Measurements from ENCODE around the gene KANSL3.

DNA sequence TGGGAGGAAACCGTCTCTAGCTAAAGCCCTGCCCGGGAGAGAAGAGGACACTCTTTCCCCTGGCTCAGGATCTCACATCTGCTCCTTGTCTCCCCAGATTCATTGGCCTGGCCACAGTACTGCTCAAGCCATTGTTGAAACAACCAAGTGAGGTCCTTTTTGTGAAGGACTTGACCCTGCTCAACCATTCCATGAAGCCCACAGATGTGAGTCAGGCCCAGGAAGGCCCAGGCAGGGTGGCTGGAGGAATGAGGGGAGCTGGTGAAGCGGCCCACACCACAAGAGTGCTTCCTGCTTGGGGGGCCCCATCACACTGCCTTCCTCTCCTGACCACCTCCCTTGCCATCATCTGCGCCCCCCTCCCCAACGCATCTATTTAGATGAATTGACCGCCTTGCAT, 9.6 kb upstream of the KANSL3 start:
- TF ChIP-seq RARB (CRISPR knock-in tag; IDR thresholded peaks at IDR 0.05) (no peak), ZNF70 (CRISPR knock-in tag; IDR thresholded peaks at IDR 0.05) (no peak), PATZ1 (CRISPR knock-in tag; IDR thresholded peaks at IDR 0.05; ENCODE audit: borderline replicate concordance) (no peak), ZNF565 (CRISPR knock-in tag; conservative IDR thresholded peaks at IDR 0.05; ENCODE audit: low read depth) (no peak), OSR1 (CRISPR knock-in tag; IDR thresholded peaks at IDR 0.05) (no peak), GLIS3 (CRISPR knock-in tag; IDR thresholded peaks at IDR 0.05) (no peak), SNAI2 (CRISPR knock-in tag; IDR thresholded peaks at IDR 0.05) (no peak), BACH2 (CRISPR knock-in tag; IDR thresholded peaks at IDR 0.05; ENCODE audit: borderline replicate concordance) (no peak), TCF4 (CRISPR knock-in tag; IDR thresholded peaks at IDR 0.05; ENCODE audit: borderline replicate concordance) (no peak)
- TF ChIP-seq, protein P1, sequence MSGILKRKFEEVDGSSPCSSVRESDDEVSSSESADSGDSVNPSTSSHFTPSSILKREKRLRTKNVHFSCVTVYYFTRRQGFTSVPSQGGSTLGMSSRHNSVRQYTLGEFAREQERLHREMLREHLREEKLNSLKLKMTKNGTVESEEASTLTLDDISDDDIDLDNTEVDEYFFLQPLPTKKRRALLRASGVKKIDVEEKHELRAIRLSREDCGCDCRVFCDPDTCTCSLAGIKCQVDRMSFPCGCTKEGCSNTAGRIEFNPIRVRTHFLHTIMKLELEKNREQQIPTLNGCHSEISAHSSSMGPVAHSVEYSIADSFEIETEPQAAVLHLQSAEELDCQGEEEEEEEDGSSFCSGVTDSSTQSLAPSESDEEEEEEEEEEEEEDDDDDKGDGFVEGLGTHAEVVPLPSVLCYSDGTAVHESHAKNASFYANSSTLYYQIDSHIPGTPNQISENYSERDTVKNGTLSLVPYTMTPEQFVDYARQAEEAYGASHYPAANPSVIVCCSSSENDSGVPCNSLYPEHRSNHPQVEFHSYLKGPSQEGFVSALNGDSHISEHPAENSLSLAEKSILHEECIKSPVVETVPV (CRISPR knock-in tag; IDR thresholded peaks at IDR 0.05), result no peak
